Activated naive CD4-positive, alpha-beta T cell treated with anti-CD3 and anti-CD28 coated beads, Interleukin-2, amount 10 ng/mL, durations not matched to agents 7 days and 5 days (primary cell): ENCODE data around the gene CTIF.

ENCODE experiments used
- CTCF ChIA-PET: fragments of 350-600 bp; sonication (Branson Sonifier 250); formaldehyde crosslinking; loops from one replicate; lab custom pipeline; 2021; ENCODE audit warnings: antibody characterized with exemption; lab: Charles Lee
- DNase-seq: peaks from one replicate; pipeline ENCODE4 v3.0.0-alpha.2; 2020
- H3K27ac Mint-ChIP-seq: one replicate; pipeline ENCODE4 v1.8.0; 2021; ENCODE audit warnings: mild to moderate bottlenecking, moderate library complexity, mixed read lengths
- H3K27me3 Mint-ChIP-seq: one replicate; pipeline ENCODE4 v1.8.0; 2021; ENCODE audit warnings: mild to moderate bottlenecking, mixed read lengths
- H3K36me3 Mint-ChIP-seq: one replicate; pipeline ENCODE4 v1.8.0; 2021; ENCODE audit warnings: mixed read lengths
- H3K4me1 Mint-ChIP-seq: one replicate; pipeline ENCODE4 v1.8.0; 2021; ENCODE audit warnings: mixed read lengths
- H3K4me3 Mint-ChIP-seq: one replicate; pipeline ENCODE4 v1.8.0; 2021; ENCODE audit warnings: mild to moderate bottlenecking, moderate library complexity, mixed read lengths
- H3K9me3 Mint-ChIP-seq: one replicate; pipeline ENCODE4 v1.8.0; 2021; ENCODE audit warnings: mixed read lengths

CTIF gene

DNA sequence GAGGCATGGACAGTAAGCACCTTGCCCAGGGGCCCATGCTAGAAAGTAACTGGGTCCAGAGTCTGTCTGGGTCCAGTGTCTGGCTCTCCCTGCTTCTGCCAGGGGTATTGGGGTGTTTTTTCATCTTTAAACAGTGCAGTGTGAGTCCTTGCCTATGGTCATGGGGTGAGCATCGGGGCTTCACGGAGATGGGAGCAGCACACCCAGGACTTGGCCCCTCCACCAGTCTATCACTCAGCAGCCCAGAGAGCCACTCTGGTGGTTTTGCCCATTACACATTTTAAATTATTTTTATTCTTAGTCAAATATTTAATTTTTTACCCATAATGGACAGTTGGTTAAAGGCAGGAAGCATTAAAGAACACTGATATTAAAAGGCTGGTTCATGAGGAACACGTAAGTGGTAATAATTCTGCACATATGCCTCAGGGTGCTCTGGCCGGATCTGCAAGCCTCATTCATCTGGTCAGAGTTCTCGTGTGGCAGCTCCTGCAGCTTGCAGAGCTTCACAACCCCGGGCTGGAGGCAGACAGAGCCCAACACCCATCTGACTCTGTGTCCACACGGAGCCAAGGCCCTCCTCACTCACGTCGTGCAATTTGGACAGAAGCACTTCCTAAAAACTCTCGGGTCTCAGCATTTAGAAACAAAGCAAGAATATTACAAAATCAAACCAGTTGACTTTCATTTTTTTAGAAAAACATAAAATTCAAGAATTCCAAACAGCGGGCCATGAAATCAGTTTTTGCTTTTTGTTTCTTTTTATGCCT, 204.1 kb downstream of the CTIF start:
- Mint-ChIP-seq H3K36me3 (no peaks in the 10 kb centered on the region), H3K4me1 (no peaks in the 10 kb centered on the region), H3K4me3 (no peak overlapping the region), H3K27me3 (peaks cover 10% of the 10 kb centered on the region), H3K27ac (no peak overlapping the region), H3K9me3 (no peaks in the 10 kb centered on the region)
- DNase-seq = no peak
- CTCF ChIA-PET = no interaction called here

DNA sequence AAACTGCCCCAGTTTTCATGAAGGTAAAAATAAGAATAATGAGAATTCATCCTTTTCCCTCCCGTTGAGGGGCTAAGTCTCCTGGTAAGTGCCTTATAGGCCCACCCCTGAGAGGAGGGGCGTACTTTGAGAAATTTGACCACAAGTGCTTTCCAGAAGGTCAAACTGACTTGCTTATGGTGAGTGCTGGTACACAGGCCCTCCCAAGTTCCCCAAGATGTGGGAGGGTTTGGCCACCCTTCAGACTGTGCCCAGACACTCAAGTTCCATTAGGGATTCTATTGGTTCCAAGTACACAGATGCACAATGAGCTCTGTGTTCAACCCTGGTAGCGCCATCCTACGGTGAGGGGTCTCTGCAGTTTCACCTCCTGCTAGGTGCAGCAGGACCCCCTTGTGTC, 205.1 kb downstream of the CTIF start:
- Mint-ChIP-seq H3K27me3 (peaks cover 13% of the 10 kb centered on the region), H3K27ac (no peak overlapping the region), H3K4me3 (no peak overlapping the region), H3K4me1 (no peaks in the 10 kb centered on the region), H3K36me3 (no peaks in the 10 kb centered on the region), H3K9me3 (no peaks in the 10 kb centered on the region)
- no peak for DNase-seq
- CTCF ChIA-PET = no interaction called here

DNA sequence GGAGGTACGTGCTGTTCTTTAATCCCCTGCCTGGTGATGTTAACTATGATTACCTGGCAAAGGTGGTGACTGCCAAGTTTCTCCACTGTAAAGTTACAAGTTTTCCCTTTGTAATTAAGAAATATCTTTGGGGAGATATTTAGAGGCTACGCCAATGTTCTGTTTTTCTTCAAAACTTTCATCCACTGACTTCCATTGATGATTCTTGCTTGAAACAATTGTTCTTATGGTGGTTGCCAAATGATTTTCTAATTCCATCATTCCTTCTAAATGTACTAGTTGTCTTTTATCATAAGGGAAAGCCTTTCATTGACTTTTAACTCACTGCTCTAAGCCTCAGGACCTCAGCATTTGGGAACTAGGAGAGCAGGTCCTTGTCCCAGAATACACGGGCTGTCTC, 206.5 kb downstream of the CTIF start:
- CTCF ChIA-PET = no interaction called here
- no peaks in the 10 kb centered on the region for H3K9me3 Mint-ChIP-seq
- H3K27me3 Mint-ChIP-seq = peaks cover 21% of the 10 kb centered on the region
- no peaks in the 10 kb centered on the region for H3K4me1 Mint-ChIP-seq
- no peaks in the 10 kb centered on the region for H3K36me3 Mint-ChIP-seq
- H3K27ac Mint-ChIP-seq = no peak overlapping the region
- no peak for DNase-seq
- H3K4me3 Mint-ChIP-seq = no peak overlapping the region

DNA sequence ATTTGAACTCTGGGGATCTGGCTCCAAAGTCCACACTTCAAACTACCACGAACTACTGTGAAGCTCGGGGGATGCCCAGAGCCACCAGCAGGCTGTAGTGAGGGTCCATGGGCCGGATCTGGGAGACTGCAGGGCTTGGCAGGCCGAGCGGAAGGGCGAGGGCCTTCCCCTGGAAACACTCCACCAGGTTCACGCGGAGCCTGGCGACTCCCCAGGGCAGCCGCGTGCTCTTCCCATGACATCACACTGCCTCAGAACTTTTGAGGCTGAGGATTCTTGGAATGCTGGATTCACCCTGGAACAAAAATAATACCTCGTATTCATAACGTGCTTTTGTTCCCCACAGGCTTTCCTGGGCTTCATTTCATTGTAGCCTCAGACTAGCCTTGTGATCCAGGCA, 210.9 kb downstream of the CTIF start:
- peaks cover 30% of the 10 kb centered on the region for H3K27me3 Mint-ChIP-seq
- no peaks in the 10 kb centered on the region for H3K4me1 Mint-ChIP-seq
- H3K9me3 Mint-ChIP-seq = no peaks in the 10 kb centered on the region
- H3K4me3 Mint-ChIP-seq = no peak overlapping the region
- CTCF ChIA-PET = no interaction called here
- no peak for DNase-seq
- H3K27ac Mint-ChIP-seq = no peak overlapping the region
- H3K36me3 Mint-ChIP-seq = no peaks in the 10 kb centered on the region

DNA sequence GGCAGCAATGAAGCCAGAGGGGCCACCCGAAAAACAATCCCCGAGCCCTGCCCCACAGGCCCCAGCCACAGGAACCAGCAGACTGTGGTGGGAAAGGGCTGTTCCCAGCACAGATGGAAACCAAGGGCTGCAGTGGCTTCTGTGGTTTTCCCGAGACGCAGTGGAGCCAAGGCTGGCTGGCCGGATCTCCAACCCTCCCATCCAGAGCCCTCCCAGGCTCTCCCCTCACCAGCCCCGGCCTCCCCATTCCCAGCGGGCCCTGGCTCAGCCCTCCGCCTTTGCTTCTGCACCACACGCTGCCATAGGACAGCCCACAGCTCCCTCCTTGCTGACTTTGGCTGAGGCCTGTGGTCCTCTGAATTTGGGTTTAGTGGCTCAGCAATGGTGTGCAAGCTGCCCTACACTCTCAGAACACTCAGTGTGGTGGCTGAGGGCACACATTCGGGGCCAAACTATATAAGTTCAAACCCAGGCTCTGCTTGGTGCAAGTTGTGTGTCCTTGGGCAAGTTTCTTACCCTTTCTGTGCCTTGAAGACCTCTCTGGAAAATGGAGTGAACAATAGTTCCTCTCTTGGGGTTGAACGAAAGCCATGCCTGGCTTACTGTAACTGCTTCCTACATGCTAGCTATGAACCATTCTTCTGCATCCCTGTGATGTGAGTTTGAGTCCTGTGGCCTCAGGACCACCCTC, 211.8 kb downstream of the CTIF start:
- DNase-seq = no peak
- no peaks in the 10 kb centered on the region for H3K36me3 Mint-ChIP-seq
- H3K4me1 Mint-ChIP-seq = no peaks in the 10 kb centered on the region
- no peaks in the 10 kb centered on the region for H3K9me3 Mint-ChIP-seq
- CTCF ChIA-PET = no interaction called here
- no peak overlapping the region for H3K4me3 Mint-ChIP-seq
- H3K27me3 Mint-ChIP-seq = peaks cover 31% of the 10 kb centered on the region
- H3K27ac Mint-ChIP-seq = no peak overlapping the region

DNA sequence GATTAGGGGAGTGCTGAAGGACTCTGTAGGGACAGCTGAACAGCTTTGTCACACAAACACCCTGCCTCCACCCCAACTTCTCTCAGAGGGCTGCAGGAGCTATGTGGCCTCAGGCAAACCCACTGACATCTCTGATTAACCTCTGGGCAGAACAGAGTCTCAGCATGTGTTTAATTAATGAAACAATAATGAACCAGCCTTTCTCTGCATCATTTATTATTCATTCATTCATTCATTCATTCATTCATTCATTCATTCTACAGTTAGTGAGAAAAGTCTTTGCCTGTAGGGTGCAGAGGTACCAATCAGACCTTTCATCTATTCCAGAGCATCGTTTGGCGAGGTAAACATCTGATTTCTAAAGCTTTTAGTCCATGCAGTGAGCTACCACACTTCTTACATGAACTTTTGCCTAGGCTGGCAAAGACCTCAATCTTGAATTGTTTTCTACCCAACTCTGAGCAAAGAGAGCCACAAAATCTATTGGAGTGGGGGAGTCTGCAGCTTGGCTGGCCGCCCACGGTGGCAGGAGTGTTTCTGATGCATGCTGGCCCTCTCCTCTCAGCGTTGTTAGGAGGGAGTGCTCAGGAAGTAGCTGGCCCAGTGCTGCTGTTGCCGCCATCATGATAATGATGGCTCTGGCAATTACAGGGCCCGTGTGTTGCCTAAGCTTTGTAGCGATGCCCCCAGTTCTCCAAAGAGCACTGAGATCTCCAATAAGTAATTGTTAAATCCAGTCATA, 213.1 kb downstream of the CTIF start:
- Mint-ChIP-seq H3K9me3 (no peaks in the 10 kb centered on the region), H3K27ac (no peak overlapping the region), H3K4me3 (no peak overlapping the region), H3K36me3 (no peaks in the 10 kb centered on the region), H3K27me3 (peaks cover 34% of the 10 kb centered on the region), H3K4me1 (no peaks in the 10 kb centered on the region)
- DNase-seq = no peak
- CTCF ChIA-PET = no interaction called here

DNA sequence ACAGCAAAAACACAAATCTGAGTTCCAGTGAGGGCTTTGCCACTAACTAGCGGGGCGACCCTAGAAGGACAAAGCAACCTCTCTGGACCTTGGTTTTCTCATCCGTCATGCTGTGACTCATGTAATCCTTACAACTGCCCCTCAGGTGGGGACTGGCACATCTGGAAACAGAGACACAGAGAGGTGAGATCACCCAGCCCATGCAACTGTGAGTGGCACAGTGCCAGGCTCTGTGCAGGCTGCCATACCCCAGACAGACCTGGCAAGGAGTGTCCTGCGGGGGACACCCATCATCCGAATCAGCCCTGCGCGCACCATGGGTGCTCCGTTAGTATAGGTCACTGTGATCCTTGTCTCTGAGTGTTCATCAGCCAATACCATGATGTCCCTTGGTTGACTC, 213.6 kb downstream of the CTIF start:
- H3K9me3 Mint-ChIP-seq = no peaks in the 10 kb centered on the region
- no peak for DNase-seq
- H3K36me3 Mint-ChIP-seq = no peaks in the 10 kb centered on the region
- H3K27me3 Mint-ChIP-seq = peaks cover 34% of the 10 kb centered on the region
- H3K4me1 Mint-ChIP-seq = no peaks in the 10 kb centered on the region
- H3K4me3 Mint-ChIP-seq = no peak overlapping the region
- no peak overlapping the region for H3K27ac Mint-ChIP-seq
- CTCF ChIA-PET = no interaction called here

DNA sequence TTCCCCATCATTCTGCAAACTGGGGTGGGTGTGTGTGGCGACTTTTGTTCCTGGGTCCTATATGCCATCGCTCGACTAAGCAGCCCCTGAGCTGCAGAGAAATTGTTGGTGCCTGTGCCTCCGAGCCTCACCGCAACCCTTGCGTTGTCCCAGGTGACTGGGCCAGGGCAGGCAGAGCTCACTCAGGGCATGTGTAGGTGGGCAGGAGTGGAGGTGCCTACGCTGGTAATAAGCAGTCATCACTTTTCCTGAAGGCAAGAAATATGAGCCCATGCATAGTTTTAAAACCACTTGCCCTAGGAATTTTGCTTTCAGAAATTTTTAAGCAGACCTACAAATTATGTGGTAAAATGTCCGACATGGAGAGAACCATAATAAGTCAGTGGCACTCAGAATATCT, 214.1 kb downstream of the CTIF start:
- Mint-ChIP-seq H3K27me3 (peaks cover 34% of the 10 kb centered on the region), H3K9me3 (no peaks in the 10 kb centered on the region), H3K4me1 (no peaks in the 10 kb centered on the region), H3K4me3 (no peak overlapping the region), H3K36me3 (no peaks in the 10 kb centered on the region), H3K27ac (no peak overlapping the region)
- CTCF ChIA-PET = no interaction called here
- no peak for DNase-seq

DNA sequence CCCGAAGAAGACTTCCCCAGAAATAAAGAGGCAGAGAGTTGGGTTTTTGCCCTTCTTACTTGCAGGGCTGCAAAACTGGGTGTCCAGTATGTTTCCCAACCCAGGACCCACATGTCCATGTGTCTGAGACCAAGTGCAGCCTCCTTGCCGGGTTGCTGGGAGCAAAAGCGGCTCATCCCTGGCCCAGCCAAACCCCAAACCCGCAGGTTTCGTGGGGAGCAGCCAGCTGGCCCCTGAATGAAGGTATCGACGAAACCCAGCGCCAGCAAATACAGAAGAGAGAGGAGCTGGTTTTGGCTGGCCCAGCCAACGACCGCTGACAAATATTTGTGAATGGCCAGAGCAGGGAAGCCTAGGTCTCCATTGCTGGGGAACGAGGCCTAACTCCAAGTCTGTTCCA, 214.9 kb downstream of the CTIF start:
- Mint-ChIP-seq H3K4me1 (no peaks in the 10 kb centered on the region), H3K27ac (no peak overlapping the region), H3K27me3 (peaks cover 28% of the 10 kb centered on the region), H3K36me3 (no peaks in the 10 kb centered on the region), H3K4me3 (no peak overlapping the region), H3K9me3 (no peaks in the 10 kb centered on the region)
- DNase-seq = no peak
- CTCF ChIA-PET = interaction anchor here (0.7 kb wide), 1 partner anchor 13 kb away, joined by 3 read pairs; no protein-coding TSS in a partner anchor

DNA sequence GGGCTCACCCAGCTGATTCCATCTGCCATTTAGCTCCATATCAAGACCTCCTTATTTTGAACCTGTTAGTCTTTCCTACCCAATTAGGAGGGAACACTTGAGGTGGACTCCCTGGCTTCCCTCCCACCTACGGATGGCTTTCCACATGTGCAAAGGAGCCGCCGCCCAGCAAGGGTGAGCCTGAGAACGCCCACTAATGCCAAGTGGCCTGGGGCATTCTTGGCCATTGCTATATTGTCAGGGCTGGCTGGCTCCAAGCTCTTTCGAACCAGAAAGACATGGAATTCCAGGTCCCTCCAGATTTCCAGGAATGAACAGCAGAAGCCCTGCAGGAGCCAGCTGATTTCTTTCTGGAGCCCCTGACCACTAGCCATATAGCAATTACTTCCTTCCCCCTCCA, 215.7 kb downstream of the CTIF start:
- DNase-seq = no peak
- peaks cover 28% of the 10 kb centered on the region for H3K27me3 Mint-ChIP-seq
- CTCF ChIA-PET = no interaction called here
- H3K4me3 Mint-ChIP-seq = no peak overlapping the region
- no peaks in the 10 kb centered on the region for H3K4me1 Mint-ChIP-seq
- no peaks in the 10 kb centered on the region for H3K9me3 Mint-ChIP-seq
- H3K36me3 Mint-ChIP-seq = no peaks in the 10 kb centered on the region
- no peak overlapping the region for H3K27ac Mint-ChIP-seq

DNA sequence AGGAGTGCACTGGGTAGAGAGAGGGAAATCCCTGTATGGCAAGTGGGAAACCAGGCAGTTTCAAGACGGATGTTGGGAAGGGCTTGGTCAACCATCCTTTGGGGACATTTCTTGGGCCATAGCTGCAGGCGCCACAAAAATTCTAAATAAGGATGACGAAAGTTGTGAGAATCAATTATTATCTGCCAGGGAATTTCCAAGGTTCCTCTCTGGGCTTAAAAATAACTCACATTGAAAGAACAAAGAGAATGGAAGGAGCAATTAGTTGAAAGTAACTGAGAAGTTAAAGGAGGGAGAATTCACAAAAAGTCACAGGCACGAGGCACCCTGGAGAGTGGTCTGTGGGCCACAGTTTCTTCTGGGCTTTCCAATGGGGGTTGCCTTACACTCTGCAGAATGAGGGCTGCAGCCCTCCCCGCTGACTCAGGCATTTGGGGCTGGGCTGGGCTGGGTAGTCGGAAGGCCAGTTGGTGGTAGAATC, 216.2 kb downstream of the CTIF start:
- H3K27me3 Mint-ChIP-seq = peaks cover 23% of the 10 kb centered on the region
- H3K9me3 Mint-ChIP-seq = no peaks in the 10 kb centered on the region
- no peaks in the 10 kb centered on the region for H3K4me1 Mint-ChIP-seq
- H3K36me3 Mint-ChIP-seq = no peaks in the 10 kb centered on the region
- CTCF ChIA-PET = no interaction called here
- no peak for DNase-seq
- no peak overlapping the region for H3K27ac Mint-ChIP-seq
- no peak overlapping the region for H3K4me3 Mint-ChIP-seq

DNA sequence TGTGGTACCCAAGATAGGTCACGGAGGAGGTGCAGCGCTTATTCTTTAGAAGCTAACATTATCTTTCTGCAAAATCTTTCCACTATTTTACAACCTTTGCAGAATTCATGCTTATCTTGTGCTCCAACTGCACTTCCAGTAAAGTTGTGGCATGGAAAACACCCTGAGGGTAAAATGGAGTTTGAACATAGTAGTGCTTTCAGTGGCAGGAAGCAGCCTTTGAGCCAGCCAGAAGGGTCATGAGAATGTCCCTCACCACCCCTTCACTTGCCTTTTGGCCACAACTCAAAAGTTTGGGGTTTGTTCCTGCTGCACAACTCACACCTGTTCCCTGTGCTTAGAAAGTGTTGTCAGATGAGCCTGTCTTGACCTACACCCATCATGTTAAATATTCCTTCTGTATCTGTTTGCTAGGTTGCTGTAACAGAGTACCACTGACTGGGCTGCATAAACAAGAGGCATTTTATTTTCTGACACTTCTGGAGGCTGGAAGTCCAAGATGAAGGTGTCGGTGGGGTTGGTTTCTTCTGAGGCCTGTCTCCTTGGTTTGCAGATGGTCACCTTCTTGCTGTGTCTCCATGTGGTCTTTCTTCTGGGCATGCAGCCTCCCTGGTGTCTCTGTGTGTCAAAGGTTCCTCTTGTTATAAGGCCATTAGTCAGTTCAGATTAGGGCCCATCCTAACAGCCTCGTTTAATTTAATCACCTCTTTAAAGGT, 217.8 kb downstream of the CTIF start:
- H3K27ac Mint-ChIP-seq = no peak overlapping the region
- H3K36me3 Mint-ChIP-seq = no peaks in the 10 kb centered on the region
- H3K27me3 Mint-ChIP-seq = peaks cover 16% of the 10 kb centered on the region
- CTCF ChIA-PET = no interaction called here
- no peaks in the 10 kb centered on the region for H3K9me3 Mint-ChIP-seq
- no peak overlapping the region for H3K4me3 Mint-ChIP-seq
- no peak for DNase-seq
- H3K4me1 Mint-ChIP-seq = no peaks in the 10 kb centered on the region

DNA sequence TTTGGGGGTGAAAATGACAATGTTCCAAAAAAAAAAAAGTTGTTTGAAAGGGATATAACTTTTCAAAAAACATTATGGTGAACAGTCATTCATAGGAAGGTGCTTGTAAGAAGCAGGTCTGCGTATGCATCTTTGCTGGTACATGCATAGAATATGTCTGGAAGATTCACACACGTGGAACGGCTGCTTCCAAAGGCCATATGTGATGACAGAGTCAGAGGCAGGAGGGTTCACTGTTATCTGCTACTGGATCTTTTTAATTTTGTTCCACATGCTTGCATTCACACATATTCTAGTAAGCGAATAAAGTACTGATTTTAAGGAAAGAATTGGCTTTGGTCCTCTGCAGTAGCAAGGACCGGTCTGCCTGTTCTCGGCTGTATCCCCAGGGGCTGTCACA, 218.5 kb downstream of the CTIF start:
- CTCF ChIA-PET = no interaction called here

DNA sequence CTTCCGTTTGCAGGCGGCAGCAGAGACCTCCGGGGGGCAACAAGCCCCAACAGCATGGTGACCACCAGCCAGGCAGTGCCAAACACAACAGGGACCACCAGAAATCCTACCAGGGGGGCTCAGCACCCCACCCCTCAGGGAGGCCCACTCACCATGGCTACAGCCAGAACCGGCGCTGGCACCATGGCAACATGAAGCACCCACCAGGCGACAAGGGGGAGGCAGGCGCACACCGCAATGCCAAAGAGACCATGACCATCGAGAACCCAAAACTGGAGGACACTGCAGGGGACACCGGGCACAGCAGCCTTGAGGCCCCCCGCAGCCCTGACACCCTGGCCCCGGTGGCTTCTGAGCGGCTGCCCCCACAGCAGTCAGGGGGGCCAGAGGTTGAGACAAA, 219.1 kb downstream of the CTIF start:
- CTCF ChIA-PET = no interaction called here
- no peaks in the 10 kb centered on the region for H3K4me1 Mint-ChIP-seq
- no peak overlapping the region for H3K4me3 Mint-ChIP-seq
- H3K27me3 Mint-ChIP-seq = peaks cover 16% of the 10 kb centered on the region
- H3K27ac Mint-ChIP-seq = no peak overlapping the region
- no peaks in the 10 kb centered on the region for H3K36me3 Mint-ChIP-seq
- H3K9me3 Mint-ChIP-seq = no peaks in the 10 kb centered on the region
- no peak for DNase-seq

More for the DNA sequence above, 218.5 kb downstream of the CTIF start:
- Mint-ChIP-seq H3K36me3 (no peaks in the 10 kb centered on the region), H3K4me1 (no peaks in the 10 kb centered on the region), H3K9me3 (no peaks in the 10 kb centered on the region), H3K27ac (no peak overlapping the region), H3K27me3 (peaks cover 16% of the 10 kb centered on the region), H3K4me3 (no peak overlapping the region)
- DNase-seq = no peak
